T-helper 9 cell (primary cell): ENCODE data around the gene OPN3.

Experiments
- DNase-seq: peaks from one replicate; pipeline ENCODE4 v3.0.0-alpha.2; 2020

OPN3 gene

DNA sequence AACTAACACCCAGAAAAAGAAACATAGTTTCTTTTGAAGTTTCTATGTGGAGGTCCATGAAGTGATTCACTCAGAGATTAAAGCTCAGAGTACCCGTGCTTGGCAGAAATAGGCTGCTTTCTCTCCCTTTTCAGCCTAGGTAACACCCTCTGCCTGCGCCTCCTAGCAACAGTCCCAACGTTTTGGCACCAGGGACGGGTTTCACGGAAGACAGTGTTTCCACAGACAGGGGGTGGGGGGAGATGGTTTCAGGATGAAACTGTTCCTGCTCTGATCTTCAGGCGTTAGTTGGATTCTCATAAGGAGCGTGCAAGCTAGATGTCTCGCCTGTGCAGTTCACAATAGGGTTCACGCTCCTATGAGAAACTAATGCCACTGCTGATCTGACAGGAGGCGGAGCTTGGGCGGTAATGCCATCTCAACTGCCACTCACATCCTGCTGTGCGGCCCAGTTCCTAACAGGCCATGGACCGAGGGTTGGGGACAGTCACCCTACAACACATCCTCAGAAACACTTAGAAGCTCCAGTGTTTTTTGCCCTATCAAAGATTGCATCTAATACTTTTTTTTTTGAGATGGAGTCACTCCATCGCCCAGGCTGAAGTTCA, 53.2 kb downstream of the OPN3 start:
- DNase-seq, result no peak

DNA sequence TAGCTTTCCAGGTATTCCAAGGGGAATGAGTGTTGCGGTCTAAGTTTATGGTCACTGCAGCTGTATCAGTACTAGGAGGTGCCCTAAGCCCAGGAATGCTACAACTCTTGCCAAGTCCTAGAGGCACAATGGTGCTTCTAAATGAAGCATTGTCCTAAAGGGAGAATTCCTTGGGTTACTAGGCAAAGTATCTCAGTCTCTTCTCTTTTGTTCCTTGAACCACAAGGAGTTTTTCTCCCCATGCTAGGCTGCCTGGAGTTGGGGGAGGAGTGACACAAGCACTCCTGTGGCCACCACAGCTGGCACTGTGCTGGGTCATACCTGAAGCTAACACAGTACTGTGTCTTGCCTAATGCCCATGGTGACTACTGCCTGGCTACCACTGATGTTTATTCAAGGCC, 57.2 kb downstream of the OPN3 start:
- no peak for DNase-seq

DNA sequence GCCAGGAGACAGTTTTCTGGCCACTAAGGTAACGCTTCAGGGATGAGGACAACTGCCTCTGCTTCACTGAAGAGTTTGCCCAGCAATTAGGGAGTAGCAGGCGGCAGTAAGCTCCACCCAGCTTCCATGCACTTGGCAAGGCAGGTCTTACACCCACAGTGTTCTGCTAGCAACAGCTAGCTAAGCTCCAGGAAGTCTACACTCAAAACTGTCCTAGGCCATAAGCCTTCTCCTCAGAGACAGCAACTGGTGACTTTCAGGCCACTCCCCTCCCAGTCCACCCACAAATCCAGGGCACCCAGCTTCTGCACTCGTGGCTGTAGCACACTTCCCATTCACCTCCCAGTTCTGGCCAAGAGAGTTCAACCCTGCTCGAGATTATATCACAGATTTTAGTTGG, 60.7 kb downstream of the OPN3 start:
- DNase-seq, result no peak

DNA sequence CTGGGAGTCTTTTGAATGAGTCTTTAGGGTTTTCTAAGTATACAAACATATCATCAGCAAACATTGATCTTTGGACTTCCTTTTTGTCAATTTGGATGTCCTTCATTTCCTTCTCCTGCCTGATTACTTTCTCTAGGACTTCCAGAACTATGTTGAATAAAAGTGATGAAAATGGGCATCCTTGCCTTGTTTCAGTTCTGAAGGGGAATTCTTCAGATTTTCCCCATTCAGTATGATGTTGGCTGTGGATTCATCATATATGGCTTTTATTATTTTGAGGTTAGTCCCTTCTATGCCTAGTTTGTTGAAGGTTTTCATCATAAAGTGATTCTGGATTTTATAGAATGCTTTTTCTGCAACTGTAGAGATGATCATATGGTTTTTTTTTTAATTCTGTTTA, 66.0 kb downstream of the OPN3 start:
- no peak for DNase-seq

DNA sequence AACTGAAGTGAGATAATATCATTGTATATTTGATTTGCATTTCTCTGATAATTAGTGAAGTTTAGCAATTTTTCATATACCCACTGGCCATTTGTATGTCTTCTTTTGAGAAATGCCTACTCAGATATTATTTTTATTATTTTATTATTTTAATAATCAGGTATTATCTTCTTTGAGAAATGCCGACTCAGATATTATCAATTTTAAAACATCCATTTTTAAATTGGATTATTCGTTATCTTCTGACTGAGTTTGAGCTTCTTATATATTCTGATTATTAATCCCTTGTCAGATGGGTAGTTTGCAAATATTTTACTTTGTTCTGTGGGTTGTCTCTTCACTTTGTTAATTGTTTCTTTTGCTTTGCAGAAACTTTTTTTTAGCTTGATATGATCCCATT, 70.3 kb downstream of the OPN3 start:
- DNase-seq, result no peak

DNA sequence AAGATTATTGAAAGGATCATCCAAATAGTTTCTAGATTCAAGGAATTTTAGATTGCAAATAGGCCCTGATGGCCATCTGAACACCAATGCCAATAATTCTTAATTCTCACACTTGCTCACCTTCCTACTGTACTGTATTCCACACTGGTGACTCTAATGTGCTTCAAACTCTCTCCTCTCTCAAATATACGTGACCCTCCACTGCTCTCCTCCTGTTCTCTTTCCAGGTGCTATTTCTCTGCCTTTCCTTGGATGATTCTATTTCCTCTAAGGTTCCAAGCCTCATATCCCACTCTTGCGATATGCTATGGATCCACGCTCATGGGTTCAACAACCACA, 79.4 kb downstream of the OPN3 start:
- DNase-seq, result no peak

DNA sequence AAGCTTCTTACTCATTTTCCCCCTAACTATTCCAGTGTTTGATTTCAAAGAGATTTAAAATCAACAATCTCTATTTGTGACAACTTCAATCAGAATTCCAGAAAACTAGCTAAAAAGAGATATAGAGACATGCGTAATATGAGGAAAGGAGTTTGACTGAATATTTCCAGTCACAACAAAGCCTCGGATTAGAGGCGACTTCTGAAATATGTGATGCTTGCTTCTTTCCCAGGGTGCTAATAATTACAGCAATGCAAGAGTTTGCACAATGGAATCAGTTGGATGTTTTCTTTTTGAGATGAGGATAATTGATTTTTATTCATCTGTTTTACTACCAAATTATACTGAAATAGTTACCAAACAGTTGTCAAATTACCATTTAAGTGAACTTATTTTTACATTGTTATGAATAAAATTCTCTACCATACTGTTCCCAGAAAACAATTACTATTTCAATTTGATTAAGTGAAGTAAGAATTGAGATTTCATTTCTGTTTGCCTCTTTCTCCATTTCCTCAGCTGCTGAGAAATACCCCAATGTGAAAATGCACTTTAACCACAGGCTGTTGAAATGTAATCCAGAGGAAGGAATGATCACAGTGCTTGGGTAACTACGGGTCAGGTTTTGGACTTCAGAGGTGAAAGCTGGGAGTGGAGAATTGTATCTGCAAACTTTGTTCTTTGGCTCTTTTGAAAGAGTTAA, 79.9 kb downstream of the OPN3 start:
- no peak for DNase-seq

DNA sequence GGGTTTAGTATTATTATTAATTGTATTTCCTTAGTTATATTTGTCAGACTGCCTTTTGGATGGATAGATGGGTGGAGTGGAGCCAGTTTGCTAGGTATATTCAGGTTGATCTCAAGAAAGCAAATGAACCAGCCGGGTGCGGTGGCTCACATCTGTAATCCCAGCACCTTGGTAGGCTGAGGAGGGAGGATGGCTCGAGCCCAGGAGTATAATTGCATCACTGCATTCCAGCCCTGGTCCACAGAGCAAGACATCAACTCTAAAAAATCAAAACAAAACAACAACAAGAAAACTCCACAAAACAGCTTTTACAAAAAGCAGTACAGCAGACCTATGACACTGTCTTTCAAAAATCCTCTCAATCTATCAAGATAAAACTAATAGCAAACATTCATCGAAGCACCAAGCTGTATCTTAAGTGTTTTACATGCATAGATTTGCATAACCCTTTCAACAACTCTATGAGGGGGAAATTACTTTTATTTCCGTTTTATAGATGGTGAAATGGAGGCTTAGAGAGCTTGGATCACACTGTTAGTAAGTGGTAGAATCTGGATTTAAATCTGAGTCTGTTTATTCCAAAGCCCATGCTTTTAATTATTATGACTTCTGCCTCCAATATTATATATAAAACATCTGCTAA, 82.5 kb downstream of the OPN3 start:
- no peak for DNase-seq

DNA sequence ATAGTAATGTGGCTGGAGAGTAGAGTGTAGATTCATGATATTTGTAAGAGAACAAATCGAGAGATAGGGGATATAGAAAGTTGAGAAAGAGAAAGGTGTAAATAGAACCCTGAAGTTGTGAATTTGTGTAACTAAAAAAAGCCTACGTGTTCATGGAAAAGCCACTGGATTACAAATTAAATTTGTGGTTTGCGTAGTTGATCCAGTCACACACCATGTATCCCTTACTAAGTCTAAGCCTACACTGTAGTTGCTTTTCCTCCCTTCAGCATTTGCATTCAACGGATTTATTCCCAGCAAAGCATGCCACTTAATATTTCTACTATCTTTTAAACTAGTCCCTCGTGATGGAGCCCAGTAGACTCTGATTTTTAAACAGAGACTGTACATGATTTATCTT, 83.1 kb downstream of the OPN3 start:
- no peak for DNase-seq

DNA sequence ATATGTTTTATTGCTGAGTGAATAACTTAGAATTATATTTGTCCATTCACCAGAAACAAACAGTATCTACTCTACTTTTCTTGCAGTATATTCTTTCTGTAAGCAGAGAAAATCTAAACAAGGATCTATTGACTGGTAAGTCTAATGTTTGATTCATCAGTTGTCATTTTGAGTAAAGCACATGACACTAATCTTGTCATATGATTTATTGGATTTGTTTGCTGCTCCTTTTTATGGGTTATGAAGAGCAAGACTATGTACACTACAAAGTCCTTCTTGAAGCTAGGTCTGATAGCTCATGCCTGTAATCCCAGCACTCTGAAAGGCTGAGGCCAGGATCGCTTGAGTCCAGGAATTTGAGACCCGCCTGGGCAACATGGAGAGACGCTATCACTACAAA, 84.6 kb downstream of the OPN3 start:
- no peak for DNase-seq

DNA sequence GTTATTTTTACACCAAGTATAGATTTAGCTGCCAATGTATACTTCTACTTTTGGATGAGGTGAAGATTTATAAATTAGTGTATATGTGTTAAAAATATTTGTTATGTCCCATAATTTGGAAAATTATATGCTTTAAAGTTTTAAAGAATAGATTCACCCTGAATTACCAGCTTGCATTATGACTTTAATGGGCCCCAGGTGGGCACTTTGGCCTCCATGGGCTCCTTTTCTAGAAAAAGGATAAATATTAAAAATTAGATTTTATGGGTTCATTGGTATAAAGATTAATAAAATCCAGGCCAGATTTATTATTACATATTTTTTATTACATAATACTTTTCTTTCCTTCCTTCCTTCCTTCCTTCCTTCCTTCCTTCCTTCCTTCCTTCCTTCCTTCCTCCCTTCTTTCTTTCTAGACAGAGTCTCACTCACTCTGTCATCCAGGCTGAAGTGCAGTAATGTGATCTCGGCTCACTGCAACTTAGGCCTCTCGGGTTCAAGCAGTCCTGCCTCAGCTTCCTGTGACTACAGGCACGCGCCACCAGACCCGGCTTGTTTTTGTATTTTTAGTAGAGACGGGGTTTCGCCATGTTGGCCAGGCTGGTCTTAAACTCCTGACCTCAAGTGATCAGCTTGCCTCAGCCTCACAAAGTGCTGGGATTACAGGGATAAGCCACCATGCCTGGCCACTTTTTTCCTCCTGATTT, 86.1 kb downstream of the OPN3 start:
- DNase-seq, result no peak

DNA sequence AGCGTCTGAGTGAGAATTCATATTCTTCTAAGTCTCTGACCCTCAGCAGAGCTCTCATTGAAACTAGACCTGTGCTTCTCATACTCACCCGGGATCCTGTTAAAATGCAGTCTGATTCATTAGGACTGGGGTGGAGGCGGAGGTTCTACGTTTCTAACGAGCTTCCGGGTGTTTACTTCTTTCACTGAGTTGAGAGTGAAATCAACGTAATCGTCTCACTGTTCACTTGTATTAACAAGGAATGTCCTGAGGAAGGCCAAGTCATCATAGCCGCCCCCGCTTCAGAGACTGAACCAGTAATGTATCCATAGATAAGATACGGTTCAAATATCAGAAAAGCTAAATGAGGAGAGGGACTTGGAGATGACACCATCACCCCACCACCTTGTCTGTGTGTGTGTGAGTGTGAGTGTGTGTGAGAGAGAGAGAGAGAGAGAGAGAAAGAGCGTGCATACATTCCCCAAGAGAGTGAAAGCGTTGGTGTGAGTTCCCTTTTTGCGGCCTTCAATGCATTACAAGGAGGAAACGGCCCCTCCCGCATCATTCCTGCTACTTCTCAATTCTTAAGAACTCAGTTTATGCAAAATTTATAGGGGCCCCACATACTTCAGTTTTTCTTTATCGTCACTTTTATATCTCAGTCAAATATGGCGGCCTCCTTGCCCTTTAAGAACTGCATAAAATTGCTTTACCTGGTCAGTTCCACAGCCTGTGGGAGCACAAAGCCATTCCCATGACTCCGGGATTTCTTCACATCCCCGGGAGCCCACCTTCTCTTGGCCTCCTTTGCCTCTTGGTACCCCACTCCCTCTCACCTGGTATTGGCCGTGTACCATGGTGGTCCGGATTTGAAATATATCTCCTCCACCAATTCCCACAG, 88.2 kb downstream of the OPN3 start:
- no peak for DNase-seq

DNA sequence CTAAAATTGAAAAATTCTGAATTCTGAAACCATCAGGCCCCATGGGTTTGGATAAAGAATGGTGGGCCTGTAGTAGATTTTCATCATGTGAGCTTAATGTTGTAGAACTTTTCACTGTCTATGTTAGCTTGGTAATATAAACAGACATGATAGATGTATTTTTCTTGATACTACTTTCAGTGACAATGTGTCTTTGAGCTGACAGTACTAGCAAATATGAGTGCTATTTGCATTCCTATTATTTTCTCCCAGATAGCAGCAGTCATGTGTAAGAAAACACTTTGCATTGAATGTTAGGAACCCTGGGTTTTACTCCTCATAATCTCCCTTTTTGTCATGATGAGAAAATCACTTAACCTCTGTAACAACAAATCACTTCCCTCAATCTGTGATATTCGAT, 89.9 kb downstream of the OPN3 start:
- no peak for DNase-seq

DNA sequence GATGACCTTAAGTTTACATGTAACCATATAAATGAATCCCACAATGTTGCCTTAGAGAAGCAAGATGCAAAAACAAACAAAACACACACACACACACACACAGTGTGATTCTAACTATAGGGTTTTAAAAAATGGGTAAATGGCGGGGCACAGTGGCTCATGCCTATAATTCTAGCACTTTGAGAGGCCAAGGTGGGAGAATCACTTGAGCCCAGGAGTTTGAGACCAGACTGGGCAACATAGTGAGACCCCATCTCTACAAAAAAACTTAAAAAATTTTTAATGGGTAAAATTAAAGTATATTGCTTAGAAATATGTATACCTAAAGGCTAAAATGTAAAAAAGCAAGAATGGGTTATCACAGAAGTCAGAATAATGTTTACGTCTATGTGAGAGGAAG, 92.2 kb downstream of the OPN3 start:
- DNase-seq, result no peak
